Sigmoid colon (tissue), 7 donors: Measurements from ENCODE around the gene SLC44A4. TPM values are rescaled to one million over a fixed set of nuclear protein-coding genes. Genes with fewer than 3 reads are reported as not detected.

Experiments
- DNase-seq: peaks from one replicate; pipeline ENCODE4 v3.0.0-alpha.2; 2019
- H3K27ac ChIP-seq, 4 donors: fragments of 200-600 bp; sonication (generic); one replicate each; pipeline ENCODE4 v1.5.1; 2016 to 2019; ENCODE audit warnings: mild to moderate bottlenecking in 1 of 4
- H3K27me3 ChIP-seq, 3 donors: fragments of 200-600 bp; sonication (generic); one replicate each; pipeline ENCODE4 v1.5.1; 2019; ENCODE audit warnings: mild to moderate bottlenecking in 1 of 3
- H3K36me3 ChIP-seq, 4 donors: fragments of 200-600 bp; sonication (generic); one replicate each; pipeline ENCODE4 v1.5.1; 2016 to 2019
- H3K4me1 ChIP-seq, 4 donors: fragments of 200-600 bp; sonication (generic); one replicate each; pipeline ENCODE4 v1.5.1; 2017 to 2019
- H3K4me3 ChIP-seq, 4 donors: fragments of 200-600 bp; sonication (generic); one replicate each; pipeline ENCODE4 v1.5.1; 2017 to 2019; ENCODE audit warnings: mild to moderate bottlenecking in 2 of 4, moderate library complexity in 1 of 4
- H3K9me3 ChIP-seq, 4 donors: fragments of 200-600 bp in 3 of 4; sonication (generic) in 3 of 4; one replicate each; pipeline versions ENCODE4 v1.5.1 to v1.6.1; 2013 to 2019
- EP300 ChIP-seq, 4 donors: sonication (generic); formaldehyde crosslinking; IDR thresholded peaks; one replicate each; pipeline ENCODE4 v1.6.1; 2017; ENCODE audit warnings: antibody characterized with exemption in 4 of 4
- POLR2A ChIP-seq, 2 donors: fragments of 450-650 bp; IDR thresholded peaks; one replicate each; pipeline ENCODE4 v1.6.1; 2016; ENCODE audit warnings: antibody characterized with exemption in 2 of 2, mild to moderate bottlenecking in 2 of 2, moderate library complexity in 2 of 2
- POLR2AphosphoS5 ChIP-seq, 4 donors: sonication (generic); formaldehyde crosslinking; IDR thresholded peaks; one replicate each; pipeline ENCODE4 v1.6.1; 2017; ENCODE audit warnings: antibody characterized with exemption in 4 of 4
- WGBS, 2 donors: extraction: QIAGEN DNeasy Blood & Tissue Kit; methylation state at CpG; one replicate each; pipeline ENCODE4 v1.1.7; 2013; 5-methylcytosine and 5-hydroxymethylcytosine counted together
- intact Hi-C: fragments of 100-400 bp; cut with DNase I; formaldehyde crosslinking; loops from one replicate; pipeline ENCODE4 v1.15.1; 2023
- polyA plus RNA-seq, 3 donors: library from polyadenylated mRNA; stranded (reverse); fragments of 200-250 nt; gene quantifications; one replicate each; pipeline ENCODE4 v1.2.3, GENCODE V29; 2013
- total RNA-seq, 4 donors: library from RNA; depleted of rRNA; stranded (reverse); fragments of >200 nt; gene quantifications; one replicate each; pipeline ENCODE4 v1.1.0, GENCODE V29; 2016
- TF ChIP-seq, protein P1 (sequence below), 4 experiments: fragments of 450-650 bp in 3 of 4; fragments of 200-600 bp in 1 of 4; IDR thresholded peaks; one replicate each; pipeline ENCODE4 v1.5.1; 2016 to 2019; ENCODE audit warnings: antibody characterized with exemption in 4 of 4, mild to moderate bottlenecking in 3 of 4, moderate library complexity in 2 of 4
- donor health status: healthy with polysubstance abuse.
- donor health status: Bipolar disorder and iron deficiency.
- donor health status: healthy.

The SLC44A4 gene
- total and polyA plus RNA-seq, 7 donors, result 1.4 to 252 (median 78.1) TPM; not detected in 2

DNA sequence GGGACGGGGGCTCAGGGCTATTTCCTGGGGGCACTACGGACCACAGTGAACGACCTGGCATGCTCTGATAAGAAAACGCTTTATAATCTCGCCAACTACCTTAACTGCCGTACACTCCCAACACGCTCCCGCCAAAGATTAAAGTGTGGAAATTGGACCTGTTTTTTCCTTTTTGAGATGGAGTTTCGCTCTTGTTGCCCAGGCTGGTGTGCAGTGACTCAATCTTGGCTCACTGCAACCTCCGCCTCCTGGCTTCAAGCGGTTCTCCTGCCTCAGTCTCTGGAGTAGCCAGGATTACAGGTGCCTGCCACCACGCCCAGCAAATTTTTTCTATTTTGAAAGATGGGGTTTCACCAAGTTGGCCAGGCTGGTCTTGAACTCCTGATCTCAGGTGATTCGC is 346 bp upstream of the SLC44A4 start:
- DNase-seq, result no peak
- no peak overlapping the region for H3K4me3 ChIP-seq
- intact Hi-C loops, result no loop called here
- no peaks in the 10 kb centered on the region for H3K9me3 ChIP-seq
- peak overlapping the region in 1 of 4 donors; percentile 42 for H3K27ac ChIP-seq
- no peak for TF ChIP-seq POLR2AphosphoS5 (IDR thresholded peaks at IDR 0.05)
- no peak for TF ChIP-seq POLR2A (IDR thresholded peaks at IDR 0.05)
- no peak for TF ChIP-seq EP300 (IDR thresholded peaks at IDR 0.05)
- TF ChIP-seq, protein P1, sequence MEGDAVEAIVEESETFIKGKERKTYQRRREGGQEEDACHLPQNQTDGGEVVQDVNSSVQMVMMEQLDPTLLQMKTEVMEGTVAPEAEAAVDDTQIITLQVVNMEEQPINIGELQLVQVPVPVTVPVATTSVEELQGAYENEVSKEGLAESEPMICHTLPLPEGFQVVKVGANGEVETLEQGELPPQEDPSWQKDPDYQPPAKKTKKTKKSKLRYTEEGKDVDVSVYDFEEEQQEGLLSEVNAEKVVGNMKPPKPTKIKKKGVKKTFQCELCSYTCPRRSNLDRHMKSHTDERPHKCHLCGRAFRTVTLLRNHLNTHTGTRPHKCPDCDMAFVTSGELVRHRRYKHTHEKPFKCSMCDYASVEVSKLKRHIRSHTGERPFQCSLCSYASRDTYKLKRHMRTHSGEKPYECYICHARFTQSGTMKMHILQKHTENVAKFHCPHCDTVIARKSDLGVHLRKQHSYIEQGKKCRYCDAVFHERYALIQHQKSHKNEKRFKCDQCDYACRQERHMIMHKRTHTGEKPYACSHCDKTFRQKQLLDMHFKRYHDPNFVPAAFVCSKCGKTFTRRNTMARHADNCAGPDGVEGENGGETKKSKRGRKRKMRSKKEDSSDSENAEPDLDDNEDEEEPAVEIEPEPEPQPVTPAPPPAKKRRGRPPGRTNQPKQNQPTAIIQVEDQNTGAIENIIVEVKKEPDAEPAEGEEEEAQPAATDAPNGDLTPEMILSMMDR (IDR thresholded peaks at IDR 0.05), result no peak
- no peaks in the 10 kb centered on the region for H3K27me3 ChIP-seq
- WGBS, 2 donors, result 15 to 70% methylated on average over 13 of the region's 13 CpGs
- peaks cover 36 to 48% (median 42%) of the 10 kb centered on the region in 4 donors for H3K36me3 ChIP-seq
- peaks cover 0 to 10% (median 4%) of the 10 kb centered on the region in 4 donors for H3K4me1 ChIP-seq

GRCh38 chr6:31878222-31878621 is 575 bp downstream of the SLC44A4 start:
- Histone ChIP-seq H3K27ac (peak overlapping the region in 1 of 4 donors; percentile 40), H3K27me3 (no peaks in the 10 kb centered on the region), H3K9me3 (no peaks in the 10 kb centered on the region), H3K4me3 (peak overlapping the region in 1 of 4 donors; percentile 3), H3K36me3 (peaks cover 27 to 39% (median 34%) of the 10 kb centered on the region in 4 donors), H3K4me1 (peaks cover 0 to 10% (median 4%) of the 10 kb centered on the region in 4 donors)
- DNase-seq, result no peak
- TF ChIP-seq, protein P1 (IDR thresholded peaks at IDR 0.05), result no peak
- TF ChIP-seq POLR2AphosphoS5 (IDR thresholded peaks at IDR 0.05) (no peak), EP300 (IDR thresholded peaks at IDR 0.05) (no peak), POLR2A (IDR thresholded peaks at IDR 0.05) (no peak)
- intact Hi-C loops, result no loop called here
- WGBS, 2 donors, result 11 to 70% methylated on average over 3 of the region's 3 CpGs

GRCh38 chr6:31877651-31878161 is 1.1 kb downstream of the SLC44A4 start:
- DNase-seq, result peak; percentile 52
- TF ChIP-seq, protein P1 (IDR thresholded peaks at IDR 0.05), result no peak
- peak in 1 of 2 donors; percentile 71 for TF ChIP-seq POLR2A (IDR thresholded peaks at IDR 0.05)
- no peak for TF ChIP-seq EP300 (IDR thresholded peaks at IDR 0.05)
- TF ChIP-seq POLR2AphosphoS5 (IDR thresholded peaks at IDR 0.05), result no peak
- Histone ChIP-seq H3K4me1 (peaks cover 0 to 10% (median 4%) of the 10 kb centered on the region in 4 donors), H3K27me3 (no peaks in the 10 kb centered on the region), H3K9me3 (no peaks in the 10 kb centered on the region), H3K27ac (peak overlapping the region in 2 of 4 donors; percentile 27 to 40), H3K4me3 (peak overlapping the region in 1 of 4 donors; percentile 3), H3K36me3 (peaks cover 23 to 34% (median 28%) of the 10 kb centered on the region in 4 donors)
- WGBS, 2 donors, result 13 to 60% methylated on average over 10 of the region's 10 CpGs
- intact Hi-C loops, result no loop called here

DNA sequence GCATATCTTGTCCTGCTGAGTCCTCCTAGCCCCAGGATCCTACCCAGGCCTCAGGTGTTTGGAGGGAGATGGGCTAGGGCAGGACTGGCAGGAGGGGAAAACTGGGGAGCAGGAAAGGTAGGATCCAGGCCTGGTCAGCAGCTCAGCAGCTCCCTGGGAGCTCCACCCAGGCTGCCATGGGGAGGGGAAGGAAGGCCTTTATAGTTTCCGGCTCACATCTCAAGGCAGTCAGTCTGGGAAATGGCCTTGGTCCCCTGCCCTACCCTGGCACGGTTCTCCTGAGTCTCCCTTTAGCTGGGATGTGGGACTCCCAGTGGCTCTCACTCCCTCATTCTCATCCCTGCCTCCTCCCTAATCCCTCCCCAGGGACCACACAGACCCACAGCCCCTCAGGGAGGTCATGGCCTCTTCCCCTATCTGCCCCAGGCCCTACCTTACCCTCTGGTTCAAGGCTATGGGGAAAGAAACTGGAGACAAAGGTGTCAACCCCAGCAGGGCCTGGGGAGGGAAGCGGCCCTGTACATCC is 1.6 kb downstream of the SLC44A4 start:
- peaks cover 18 to 29% (median 23%) of the 10 kb centered on the region in 4 donors for H3K36me3 ChIP-seq
- no peak for DNase-seq
- WGBS, 2 donors, result 16 to 64% methylated on average over 3 of the region's 3 CpGs
- H3K9me3 ChIP-seq, result no peaks in the 10 kb centered on the region
- no peak for TF ChIP-seq POLR2A (IDR thresholded peaks at IDR 0.05)
- no peak for TF ChIP-seq EP300 (IDR thresholded peaks at IDR 0.05)
- TF ChIP-seq, protein P1 (IDR thresholded peaks at IDR 0.05), result no peak
- no peak for TF ChIP-seq POLR2AphosphoS5 (IDR thresholded peaks at IDR 0.05)
- H3K27ac ChIP-seq, result peak overlapping the region in 2 of 4 donors; percentile 27 to 39
- peaks cover 0 to 10% (median 4%) of the 10 kb centered on the region in 4 donors for H3K4me1 ChIP-seq
- intact Hi-C loops, result no loop called here
- H3K4me3 ChIP-seq, result no peak overlapping the region
- no peaks in the 10 kb centered on the region for H3K27me3 ChIP-seq
